Tibial nerve (tissue), 4 donors: Measurements from ENCODE around the gene INSIG1.

Source experiments
- EP300 ChIP-seq, 2 donors: sonication (generic); formaldehyde crosslinking; IDR thresholded peaks; one replicate each; pipeline ENCODE4 v1.6.1; 2017; ENCODE audit warnings: antibody characterized with exemption in 2 of 2, mild to moderate bottlenecking in 1 of 2
- POLR2A ChIP-seq, 2 donors: fragments of 450-650 bp; IDR thresholded peaks; one replicate each; pipeline ENCODE4 v1.6.1; 2017; ENCODE audit warnings: antibody characterized with exemption in 2 of 2, mild to moderate bottlenecking in 2 of 2, moderate library complexity in 2 of 2
- TF ChIP-seq, protein P1 (sequence below), 5 experiments: fragments of 200-600 bp in 3 of 5; fragments of 450-650 bp in 2 of 5; sonication (generic) in 3 of 5; IDR thresholded peaks; one replicate each; pipeline ENCODE4 v1.5.1; 2016 to 2019; ENCODE audit warnings: antibody characterized with exemption in 5 of 5, mild to moderate bottlenecking in 3 of 5, moderate library complexity in 2 of 5

GRCh38 chr7:155289949-155290501 is 7.7 kb upstream of the INSIG1 start:
- TF ChIP-seq EP300 (IDR thresholded peaks at IDR 0.05), result no peak
- no peak for TF ChIP-seq POLR2A (IDR thresholded peaks at IDR 0.05)
- TF ChIP-seq, protein P1, sequence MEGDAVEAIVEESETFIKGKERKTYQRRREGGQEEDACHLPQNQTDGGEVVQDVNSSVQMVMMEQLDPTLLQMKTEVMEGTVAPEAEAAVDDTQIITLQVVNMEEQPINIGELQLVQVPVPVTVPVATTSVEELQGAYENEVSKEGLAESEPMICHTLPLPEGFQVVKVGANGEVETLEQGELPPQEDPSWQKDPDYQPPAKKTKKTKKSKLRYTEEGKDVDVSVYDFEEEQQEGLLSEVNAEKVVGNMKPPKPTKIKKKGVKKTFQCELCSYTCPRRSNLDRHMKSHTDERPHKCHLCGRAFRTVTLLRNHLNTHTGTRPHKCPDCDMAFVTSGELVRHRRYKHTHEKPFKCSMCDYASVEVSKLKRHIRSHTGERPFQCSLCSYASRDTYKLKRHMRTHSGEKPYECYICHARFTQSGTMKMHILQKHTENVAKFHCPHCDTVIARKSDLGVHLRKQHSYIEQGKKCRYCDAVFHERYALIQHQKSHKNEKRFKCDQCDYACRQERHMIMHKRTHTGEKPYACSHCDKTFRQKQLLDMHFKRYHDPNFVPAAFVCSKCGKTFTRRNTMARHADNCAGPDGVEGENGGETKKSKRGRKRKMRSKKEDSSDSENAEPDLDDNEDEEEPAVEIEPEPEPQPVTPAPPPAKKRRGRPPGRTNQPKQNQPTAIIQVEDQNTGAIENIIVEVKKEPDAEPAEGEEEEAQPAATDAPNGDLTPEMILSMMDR (IDR thresholded peaks at IDR 0.05), result no peak
